Chondrocyte (in vitro differentiated cells): ENCODE results near the gene AXDND1. TPM values are rescaled to one million over a fixed set of nuclear protein-coding genes. Genes with fewer than 3 reads are reported as not detected.

Experiments
- DNase-seq: peaks from one replicate; pipeline ENCODE4 v3.0.0; 2021; ENCODE audit warnings: mixed read lengths, low spot score
- H3K27ac Mint-ChIP-seq: one replicate; pipeline ENCODE4 v1.8.0; 2021; ENCODE audit warnings: mild to moderate bottlenecking, moderate library complexity, mixed read lengths; ENCODE audit not compliant: unreplicated experiment
- H3K27me3 Mint-ChIP-seq: 2 replicates; pipeline ENCODE4 v1.8.0; 2021; ENCODE audit warnings: low read depth, mixed read lengths
- H3K36me3 Mint-ChIP-seq: 2 replicates; pipeline ENCODE4 v1.8.0; 2021; ENCODE audit warnings: low read depth, mixed read lengths
- H3K4me1 Mint-ChIP-seq: 2 replicates; pipeline ENCODE4 v1.8.0; 2021; ENCODE audit warnings: low read depth, mild to moderate bottlenecking, mixed read lengths
- H3K4me3 Mint-ChIP-seq: one replicate; pipeline ENCODE4 v1.8.0; 2021; ENCODE audit warnings: mild to moderate bottlenecking, moderate library complexity, mixed read lengths; ENCODE audit not compliant: unreplicated experiment
- H3K9me3 Mint-ChIP-seq: 2 replicates; pipeline ENCODE4 v1.8.0; 2021; ENCODE audit warnings: low read depth, mixed read lengths
- CTCF ChIP-seq: fragments of 200-600 bp; sonication (generic); IDR thresholded peaks from 2 replicates; pipeline ENCODE4 v1.5.0; 2021; ENCODE audit warnings: antibody characterized with exemption, mild to moderate bottlenecking, moderate library complexity
- total RNA-seq: library from RNA; stranded (reverse); gene quantifications from 3 replicates; pipeline ENCODE4 v1.2.1, GENCODE V29; 2021

The AXDND1 gene
- total RNA-seq, 1 donor from 2014 or later, result 0.20 TPM

GRCh38 chr1:179530352-179530751 lies 164.6 kb downstream of the AXDND1 start:
- Mint-ChIP-seq H3K4me1 (no peaks in the 10 kb centered on the region), H3K36me3 (no peaks in the 10 kb centered on the region), H3K27ac (no peak overlapping the region), H3K9me3 (peaks cover 4% of the 10 kb centered on the region), H3K27me3 (no peaks in the 10 kb centered on the region), H3K4me3 (no peak overlapping the region)
- no peak for DNase-seq
- no peak for TF ChIP-seq CTCF

GRCh38 chr1:179541774-179542173 lies 176.0 kb downstream of the AXDND1 start:
- TF ChIP-seq CTCF, result no peak
- Mint-ChIP-seq H3K4me1 (no peaks in the 10 kb centered on the region), H3K4me3 (no peak overlapping the region), H3K36me3 (no peaks in the 10 kb centered on the region), H3K27me3 (peaks cover 13% of the 10 kb centered on the region), H3K9me3 (peaks cover 20% of the 10 kb centered on the region), H3K27ac (no peak overlapping the region)
- no peak for DNase-seq

DNA sequence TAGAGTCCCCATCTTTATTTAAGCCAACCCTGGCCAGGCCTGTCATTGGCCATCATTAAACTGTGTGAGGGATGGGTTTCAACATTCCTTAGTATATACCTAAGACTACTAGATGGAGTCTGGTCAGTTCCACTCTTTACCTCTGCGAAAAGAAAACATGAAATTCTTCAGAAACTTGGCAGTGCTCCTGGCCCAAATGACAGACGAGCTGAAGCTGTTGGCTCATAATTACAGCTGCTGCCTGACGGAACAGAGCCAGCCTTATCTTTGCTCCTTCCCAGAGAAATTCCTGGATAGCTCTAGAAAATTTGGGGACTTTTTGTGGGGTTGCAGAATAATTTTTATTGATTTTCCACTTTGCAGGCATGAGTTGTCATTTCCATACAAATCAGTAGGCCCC lies 179.6 kb downstream of the AXDND1 start:
- H3K36me3 Mint-ChIP-seq, result no peaks in the 10 kb centered on the region
- no peaks in the 10 kb centered on the region for H3K9me3 Mint-ChIP-seq
- DNase-seq, result no peak
- H3K27me3 Mint-ChIP-seq, result peaks cover 9% of the 10 kb centered on the region
- no peak overlapping the region for H3K4me3 Mint-ChIP-seq
- no peak for TF ChIP-seq CTCF
- H3K4me1 Mint-ChIP-seq, result no peaks in the 10 kb centered on the region
- no peak overlapping the region for H3K27ac Mint-ChIP-seq

GRCh38 chr1:179547021-179547535 lies 181.3 kb downstream of the AXDND1 start:
- H3K9me3 Mint-ChIP-seq, result no peaks in the 10 kb centered on the region
- H3K4me1 Mint-ChIP-seq, result peaks cover 11% of the 10 kb centered on the region
- TF ChIP-seq CTCF, result no peak
- peaks cover 9% of the 10 kb centered on the region for H3K27me3 Mint-ChIP-seq
- no peak overlapping the region for H3K27ac Mint-ChIP-seq
- no peaks in the 10 kb centered on the region for H3K36me3 Mint-ChIP-seq
- no peak for DNase-seq
- H3K4me3 Mint-ChIP-seq, result no peak overlapping the region

DNA sequence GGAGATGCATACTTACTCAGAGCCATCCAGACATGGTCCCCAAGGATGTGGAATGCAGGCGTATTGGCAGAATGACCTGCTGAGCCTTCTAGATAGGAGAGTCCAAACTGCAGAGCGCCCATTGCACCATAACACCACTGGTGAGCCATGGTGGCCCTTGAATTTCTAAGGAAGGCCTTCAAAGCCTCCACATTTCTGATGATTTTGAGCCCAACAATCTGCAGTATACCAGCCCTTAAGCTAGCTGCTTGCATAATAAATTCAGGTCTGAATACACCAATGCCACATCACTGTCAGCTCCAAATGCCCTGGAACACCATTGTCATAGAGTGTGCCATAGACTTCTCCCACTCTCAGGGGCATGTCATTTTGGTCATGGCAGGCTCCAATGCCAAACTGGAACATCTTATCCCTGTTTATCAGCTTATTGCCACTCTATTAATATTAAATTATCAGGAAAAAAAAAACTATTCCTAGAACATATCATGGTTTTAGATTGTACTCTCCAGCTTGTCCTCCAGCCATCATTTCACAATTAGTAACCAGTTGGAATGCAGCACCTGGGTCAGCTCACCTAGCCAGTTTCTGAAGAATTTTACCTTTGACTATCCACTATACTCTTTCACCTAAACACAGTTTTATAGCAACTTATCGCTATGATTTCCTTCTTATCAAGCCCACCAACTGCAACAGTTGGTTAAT lies 183.0 kb downstream of the AXDND1 start:
- H3K9me3 Mint-ChIP-seq, result no peaks in the 10 kb centered on the region
- no peaks in the 10 kb centered on the region for H3K36me3 Mint-ChIP-seq
- no peak for TF ChIP-seq CTCF
- H3K27ac Mint-ChIP-seq, result no peak overlapping the region
- no peaks in the 10 kb centered on the region for H3K27me3 Mint-ChIP-seq
- H3K4me1 Mint-ChIP-seq, result peaks cover 11% of the 10 kb centered on the region
- no peak for DNase-seq
- H3K4me3 Mint-ChIP-seq, result no peak overlapping the region
